ENCODE results near the gene FSTL4.

FSTL4 gene

GRCh38 chr5:133612249-133612860 lies at the start of gene FSTL4:
Gene FSTL4 (minus strand): TSS chr5:133612541.
- no peak for DNase-seq

DNA sequence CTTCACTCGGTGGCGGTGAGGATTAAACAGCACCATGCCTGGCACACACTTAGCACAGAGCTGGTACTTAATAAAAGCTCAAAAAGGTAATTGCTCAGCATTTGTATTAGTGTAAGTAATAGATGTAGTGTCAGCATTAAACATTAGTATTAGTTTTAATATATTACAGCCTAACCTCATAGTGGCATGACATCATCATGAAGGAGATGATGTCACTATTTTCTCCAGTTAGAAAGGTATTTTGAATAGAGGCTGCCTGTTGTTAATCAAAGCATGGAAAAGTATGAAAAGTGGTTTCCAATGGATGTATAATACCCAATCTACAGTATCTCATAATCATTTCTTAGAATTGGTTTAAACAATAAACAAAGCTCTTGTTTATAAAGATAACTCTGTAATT lies 49.0 kb upstream of the FSTL4 start:
- no peak for DNase-seq

GRCh38 chr5:133658327-133658726 lies 46.0 kb upstream of the FSTL4 start:
- DNase-seq = no peak

- no peak for DNase-seq
Measured at GRCh38 chr5:133657036-133657435, 44.7 kb upstream of the FSTL4 start.

- no peak for DNase-seq
Measured at GRCh38 chr5:133655966-133656365, 43.6 kb upstream of the FSTL4 start.

DNA sequence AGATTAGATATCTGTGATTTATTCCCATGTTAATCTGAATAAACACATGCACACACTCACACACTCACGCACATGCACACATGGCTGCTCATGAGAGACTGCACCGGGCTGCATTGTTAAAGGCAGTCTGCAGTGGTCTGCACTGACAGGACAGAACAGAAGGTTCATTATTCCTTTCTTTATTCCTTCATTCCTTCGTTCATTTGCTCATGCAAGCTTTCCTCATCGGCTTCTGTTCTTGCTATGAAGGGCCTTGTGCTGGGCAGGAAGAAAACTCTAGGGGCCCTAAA lies 41.4 kb upstream of the FSTL4 start:
- no peak for DNase-seq

GRCh38 chr5:133652951-133653759 lies 40.8 kb upstream of the FSTL4 start:
- no peak for DNase-seq

- DNase-seq = no peak
Measured at GRCh38 chr5:133644000-133644865, 31.9 kb upstream of the FSTL4 start.

GRCh38 chr5:133643365-133643764 lies 31.0 kb upstream of the FSTL4 start:
- peak; percentile 41 for DNase-seq

GRCh38 chr5:133642153-133642722 lies 29.9 kb upstream of the FSTL4 start:
- no peak for DNase-seq

GRCh38 chr5:133641683-133642082 lies 29.3 kb upstream of the FSTL4 start:
- DNase-seq = no peak

GRCh38 chr5:133639850-133640528 lies 27.6 kb upstream of the FSTL4 start:
- DNase-seq = no peak

DNA sequence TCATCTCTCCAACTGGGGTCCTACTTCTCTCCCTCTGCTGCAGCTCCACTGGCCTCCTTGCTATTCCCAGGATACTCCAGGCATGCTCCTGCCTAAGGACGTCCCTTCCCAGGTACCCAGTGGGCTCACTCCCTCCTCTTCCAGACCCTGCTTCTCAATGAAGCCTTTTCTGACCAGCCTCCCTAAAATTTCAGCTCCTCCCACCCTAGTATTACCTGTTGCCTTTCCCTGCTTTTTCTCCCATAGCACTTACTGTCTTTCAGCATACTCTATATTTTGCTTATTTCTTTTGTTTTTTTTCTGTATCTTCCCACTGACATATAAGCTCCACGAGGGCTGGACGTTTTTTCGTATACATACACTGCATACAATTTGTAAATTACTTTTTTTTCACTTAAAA lies 26.1 kb upstream of the FSTL4 start:
- DNase-seq = no peak

DNA sequence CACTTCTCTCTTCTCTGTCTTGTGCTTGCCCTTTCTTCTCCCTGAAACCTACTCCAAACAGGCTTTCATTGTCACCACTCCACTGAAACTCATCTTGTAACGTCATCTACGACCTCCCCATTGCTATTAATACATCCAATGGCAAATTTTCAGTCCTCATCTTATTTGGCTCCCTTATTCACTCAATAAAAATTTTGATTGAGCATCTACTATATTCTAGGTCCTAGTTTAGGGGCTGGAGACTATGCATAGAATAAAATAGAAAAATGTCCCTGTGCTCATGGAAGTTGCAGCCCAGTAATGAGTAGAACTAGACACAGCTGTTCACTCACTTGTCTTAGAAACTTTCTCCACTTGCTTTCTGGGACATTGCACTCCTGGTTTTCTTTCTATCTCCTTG lies 24.9 kb upstream of the FSTL4 start:
- DNase-seq = no peak

- DNase-seq = no peak
Measured at GRCh38 chr5:133635051-133635450, 22.7 kb upstream of the FSTL4 start.

- DNase-seq = no peak
Measured at GRCh38 chr5:133627180-133627579, 14.8 kb upstream of the FSTL4 start.

- DNase-seq = no peak
Measured at GRCh38 chr5:133624316-133624715, 12.0 kb upstream of the FSTL4 start.

DNA sequence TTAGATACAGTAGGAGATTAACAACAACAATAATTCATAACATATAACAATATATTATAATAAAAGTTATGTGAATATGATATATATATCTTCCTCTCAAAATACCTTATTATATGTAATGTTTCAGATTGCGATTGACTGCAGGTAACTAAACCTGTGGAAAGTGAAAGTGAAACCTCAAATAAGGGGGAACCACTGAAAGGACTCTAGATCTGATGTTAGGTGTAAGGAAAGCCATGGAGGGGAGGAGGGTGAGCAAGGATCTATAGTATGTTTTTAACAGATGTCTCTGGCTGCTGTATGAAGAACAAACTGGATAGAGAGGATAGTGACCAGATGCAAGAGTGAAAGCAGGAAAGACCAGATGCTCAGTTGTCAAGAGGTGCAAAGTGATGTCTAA lies 5.8 kb upstream of the FSTL4 start:
- DNase-seq = no peak

DNA sequence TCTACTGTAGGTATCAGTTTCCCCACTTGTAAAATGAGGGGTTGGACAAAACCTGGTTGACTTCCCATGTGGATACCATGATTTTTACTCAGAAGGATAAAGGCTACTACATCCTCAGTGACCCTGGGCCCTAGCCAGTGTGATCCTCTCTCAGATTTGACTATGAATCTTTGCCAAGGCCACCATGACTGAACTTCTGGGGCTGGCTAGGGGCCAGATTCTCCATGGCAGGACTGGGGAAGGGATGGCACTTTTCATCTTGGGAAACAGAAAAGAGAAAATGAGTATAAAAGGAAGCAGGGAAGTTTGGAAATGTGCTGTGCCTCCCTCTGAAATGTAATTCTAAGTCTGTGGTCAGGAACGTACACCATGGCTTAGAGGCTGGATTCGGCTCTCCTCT lies 1.4 kb upstream of the FSTL4 start:
- no peak for DNase-seq

GRCh38 chr5:133613184-133613583 lies 843 bp upstream of the FSTL4 start:
- DNase-seq = no peak

DNA sequence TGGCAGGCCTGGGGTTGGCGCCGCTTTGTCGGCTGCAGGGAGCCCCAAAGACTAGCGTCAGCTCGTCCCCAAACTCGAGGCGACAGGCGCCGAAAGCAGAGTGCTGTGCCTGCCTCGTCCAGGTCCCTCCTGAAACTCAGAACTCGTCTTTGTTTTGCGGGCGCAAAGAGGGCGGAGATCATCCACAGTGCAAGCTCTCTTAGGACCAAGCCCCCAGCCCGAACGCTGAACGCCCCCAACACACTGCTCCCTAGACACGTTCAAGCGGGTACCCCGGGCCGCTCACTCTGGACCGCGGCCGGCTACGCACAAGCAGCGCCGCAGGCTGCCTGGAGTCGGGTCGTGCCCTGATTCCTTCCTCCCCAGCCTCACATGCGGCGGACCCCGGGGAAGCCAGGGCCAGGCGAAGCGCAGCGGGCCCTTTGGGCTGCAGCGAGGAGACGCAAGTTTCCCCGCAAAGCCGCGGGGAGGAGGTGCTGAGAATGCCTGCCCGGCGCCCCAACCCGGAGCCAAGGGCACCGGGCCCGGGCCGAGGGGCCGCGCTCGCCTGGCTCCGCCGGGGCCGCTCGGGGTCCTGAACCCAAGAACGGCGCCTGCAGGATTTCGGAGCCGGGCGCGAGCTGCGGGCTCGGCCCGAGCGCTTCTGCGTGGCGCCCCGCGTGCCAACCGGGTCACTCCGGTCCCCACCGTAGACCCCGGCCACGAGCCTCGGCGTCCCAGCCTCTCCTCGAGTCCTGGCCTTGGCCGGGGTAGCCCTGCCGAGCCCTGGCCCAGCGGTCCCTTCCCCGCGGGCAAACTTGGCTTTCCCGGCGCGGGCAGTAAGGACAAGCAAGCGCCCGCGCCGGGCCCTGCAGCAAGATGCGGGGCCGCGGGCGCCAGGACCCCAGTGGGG lies 738 bp downstream of the FSTL4 start:
- no peak for DNase-seq
